Activated B cell treated with CpG ODN at 0.5 μM for 24 hours (primary cell): ENCODE results near the gene CHN1. TPM values are rescaled to one million over a fixed set of nuclear protein-coding genes. Genes with fewer than 3 reads are reported as not detected.

ENCODE experiments used
- ATAC-seq: fragments of 200-7000 bp; cut with Tn5 transposase; one replicate; pipeline ENCODE4 v1.10.0; 2021; ENCODE audit warnings: low read depth, mild to moderate bottlenecking, moderate library complexity
- CTCF ChIA-PET: fragments of 350-600 bp; sonication (Branson Sonifier 250); formaldehyde crosslinking; loops from one replicate; lab custom pipeline; 2021; ENCODE audit warnings: antibody characterized with exemption; lab: Charles Lee
- POLR2A ChIA-PET: fragments of 350-600 bp; sonication (Branson Sonifier 250); formaldehyde crosslinking; loops from one replicate; lab custom pipeline; 2021; ENCODE audit warnings: antibody characterized with exemption; lab: Charles Lee
- DNase-seq: peaks from one replicate; pipeline ENCODE4 v3.0.0; 2022
- H3K27ac Mint-ChIP-seq: one replicate; pipeline ENCODE4 v1.8.0; 2020; ENCODE audit warnings: mixed read lengths
- H3K27me3 Mint-ChIP-seq: one replicate; pipeline ENCODE4 v1.8.0; 2021; ENCODE audit warnings: mixed read lengths
- H3K36me3 Mint-ChIP-seq: one replicate; pipeline ENCODE4 v1.8.0; 2021; ENCODE audit warnings: low read depth, mixed read lengths
- H3K4me1 Mint-ChIP-seq: one replicate; pipeline ENCODE4 v1.8.0; 2021; ENCODE audit warnings: mixed read lengths
- H3K4me3 Mint-ChIP-seq: one replicate; pipeline ENCODE4 v1.8.0; 2020; ENCODE audit warnings: mild to moderate bottlenecking, mixed read lengths
- H3K9me3 Mint-ChIP-seq: one replicate; pipeline ENCODE4 v1.8.0; 2020; ENCODE audit warnings: mixed read lengths
- CTCF ChIP-seq: fragments of 200-600 bp; IDR thresholded peaks from one replicate; pipeline ENCODE4 v1.8.0; 2022; ENCODE audit warnings: antibody characterized with exemption, mild to moderate bottlenecking
- intact Hi-C: fragments of 100-400 bp; cut with micrococcal nuclease; formaldehyde crosslinking; loops from one replicate; pipeline ENCODE4 v1.15.1; 2024
- total RNA-seq: library from RNA; stranded (reverse); gene quantifications from 2 replicates; pipeline ENCODE4 v1.2.3, GENCODE V29; 2022

CHN1 gene
- total RNA-seq, 1 donor from 2014 or later, result 0.80 TPM

GRCh38 chr2:174951745-174952144, 53.4 kb downstream of the CHN1 start:
- CTCF ChIA-PET, result no interaction called here
- ATAC-seq (no peak), DNase-seq (no peak)
- no peak for TF ChIP-seq CTCF
- no peaks in the 10 kb centered on the region for H3K4me1 Mint-ChIP-seq
- H3K36me3 Mint-ChIP-seq, result no peaks in the 10 kb centered on the region
- H3K27me3 Mint-ChIP-seq, result peaks cover 33% of the 10 kb centered on the region
- H3K9me3 Mint-ChIP-seq, result no peaks in the 10 kb centered on the region
- intact Hi-C loops, result no loop called here
- H3K27ac Mint-ChIP-seq, result no peak overlapping the region
- POLR2A ChIA-PET, result no interaction called here
- no peak overlapping the region for H3K4me3 Mint-ChIP-seq

- Mint-ChIP-seq H3K9me3 (no peaks in the 10 kb centered on the region), H3K4me3 (no peak overlapping the region), H3K4me1 (no peaks in the 10 kb centered on the region), H3K36me3 (no peaks in the 10 kb centered on the region), H3K27me3 (peaks cover 30% of the 10 kb centered on the region), H3K27ac (no peak overlapping the region)
- no peak for ATAC-seq
- no peak for DNase-seq
- intact Hi-C loops, result no loop called here
- ChIA-PET CTCF (no interaction called here), POLR2A (no interaction called here)
- TF ChIP-seq CTCF, result no peak
Measured at GRCh38 chr2:174949988-174950687, 55.0 kb downstream of the CHN1 start.

GRCh38 chr2:174945601-174946260, 59.5 kb downstream of the CHN1 start:
- intact Hi-C loops, result no loop called here
- H3K4me3 Mint-ChIP-seq, result no peak overlapping the region
- no peak for TF ChIP-seq CTCF
- ChIA-PET POLR2A (no interaction called here), CTCF (no interaction called here)
- no peaks in the 10 kb centered on the region for H3K4me1 Mint-ChIP-seq
- H3K36me3 Mint-ChIP-seq, result no peaks in the 10 kb centered on the region
- ATAC-seq (no peak), DNase-seq (no peak)
- H3K27ac Mint-ChIP-seq, result no peak overlapping the region
- peaks cover 10% of the 10 kb centered on the region for H3K27me3 Mint-ChIP-seq
- H3K9me3 Mint-ChIP-seq, result no peaks in the 10 kb centered on the region

GRCh38 chr2:174939046-174939445, 66.1 kb downstream of the CHN1 start:
- H3K9me3 Mint-ChIP-seq, result no peaks in the 10 kb centered on the region
- DNase-seq (no peak), ATAC-seq (no peak)
- H3K4me3 Mint-ChIP-seq, result no peak overlapping the region
- no peaks in the 10 kb centered on the region for H3K36me3 Mint-ChIP-seq
- ChIA-PET POLR2A (no interaction called here), CTCF (no interaction called here)
- no peak overlapping the region for H3K27ac Mint-ChIP-seq
- intact Hi-C loops, result no loop called here
- TF ChIP-seq CTCF, result no peak
- H3K27me3 Mint-ChIP-seq, result peaks cover 6% of the 10 kb centered on the region
- no peaks in the 10 kb centered on the region for H3K4me1 Mint-ChIP-seq

- H3K27me3 Mint-ChIP-seq, result no peaks in the 10 kb centered on the region
- no peak overlapping the region for H3K4me3 Mint-ChIP-seq
- no peak overlapping the region for H3K27ac Mint-ChIP-seq
- TF ChIP-seq CTCF, result no peak
- no peak for DNase-seq
- CTCF ChIA-PET, result no interaction called here
- no peaks in the 10 kb centered on the region for H3K4me1 Mint-ChIP-seq
- POLR2A ChIA-PET, result no interaction called here
- ATAC-seq, result no peak
- intact Hi-C loops, result no loop called here
- no peaks in the 10 kb centered on the region for H3K9me3 Mint-ChIP-seq
- no peaks in the 10 kb centered on the region for H3K36me3 Mint-ChIP-seq
Measured at GRCh38 chr2:174931724-174932123, 73.5 kb downstream of the CHN1 start.
